ENCODE data around the gene AIRE. TPM values are rescaled to one million over a fixed set of nuclear protein-coding genes. Genes with fewer than 3 reads are reported as not detected.

AIRE gene
- total RNA-seq, 2 donors from 2014 or later: 1.0 TPM; not detected in 1

DNA sequence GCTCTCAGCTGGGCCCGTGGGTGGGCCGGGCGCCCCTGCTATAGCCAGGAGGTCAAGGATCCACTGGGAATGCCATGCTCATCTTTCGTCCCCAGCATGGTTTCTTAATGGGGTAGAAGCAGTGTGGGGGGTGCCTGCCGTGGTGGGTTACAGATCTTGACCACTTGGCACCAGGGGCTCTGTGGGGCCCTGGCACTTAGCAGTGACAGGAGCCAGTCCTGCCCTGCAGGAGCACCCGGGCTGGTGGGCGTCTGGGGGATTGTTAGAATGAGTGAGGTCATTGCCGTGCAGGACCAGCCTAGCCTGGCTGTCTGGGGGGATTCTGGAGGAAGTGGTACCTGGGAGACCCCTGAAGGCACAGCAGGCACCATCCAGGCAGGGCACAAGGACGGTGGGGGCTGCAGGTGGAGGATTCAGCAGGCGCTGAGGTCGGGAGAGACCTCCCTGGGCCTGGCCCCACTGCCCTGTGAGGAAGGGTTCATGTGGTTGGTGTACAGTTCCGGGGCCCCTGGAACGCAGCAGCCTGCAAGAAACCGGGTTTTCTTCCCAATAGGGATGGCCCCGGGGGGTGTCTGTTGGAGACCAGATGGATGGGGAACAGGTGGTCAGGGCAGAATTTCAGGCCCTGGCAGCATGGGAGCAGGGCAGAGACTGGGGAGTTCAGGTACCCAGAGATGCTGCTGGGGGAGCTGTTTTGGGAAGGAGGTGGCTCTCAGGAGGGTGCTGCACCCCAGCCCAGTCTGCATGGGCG, 4.8 kb downstream of the AIRE start:
- Histone ChIP-seq H3K9me3 (no peaks in the 10 kb centered on the region), H3K4me1 (peaks cover 5% of the 10 kb centered on the region), H3K4me3 (no peak overlapping the region), H3K36me3 (replicated peaks in 1 of 2; ENCODE audit: insufficient read depth in 1 of 2, low read depth in 2 of 2) (no peaks in the 10 kb centered on the region), H3K27me3 (no peaks in the 10 kb centered on the region), H3K27ac (no peak overlapping the region)
- TF ChIP-seq POLR2A (IDR thresholded peaks at IDR 0.05) (no peak), CTCF (IDR thresholded peaks at IDR 0.05) (no peak)
- ATAC-seq (no peak), DNase-seq (no peak)
- 66% methylated on average over 7 to 16 of the region's 16 CpGs for WGBS, 2 donors
- intact Hi-C loops (cut with DNase I): no loop called here

DNA sequence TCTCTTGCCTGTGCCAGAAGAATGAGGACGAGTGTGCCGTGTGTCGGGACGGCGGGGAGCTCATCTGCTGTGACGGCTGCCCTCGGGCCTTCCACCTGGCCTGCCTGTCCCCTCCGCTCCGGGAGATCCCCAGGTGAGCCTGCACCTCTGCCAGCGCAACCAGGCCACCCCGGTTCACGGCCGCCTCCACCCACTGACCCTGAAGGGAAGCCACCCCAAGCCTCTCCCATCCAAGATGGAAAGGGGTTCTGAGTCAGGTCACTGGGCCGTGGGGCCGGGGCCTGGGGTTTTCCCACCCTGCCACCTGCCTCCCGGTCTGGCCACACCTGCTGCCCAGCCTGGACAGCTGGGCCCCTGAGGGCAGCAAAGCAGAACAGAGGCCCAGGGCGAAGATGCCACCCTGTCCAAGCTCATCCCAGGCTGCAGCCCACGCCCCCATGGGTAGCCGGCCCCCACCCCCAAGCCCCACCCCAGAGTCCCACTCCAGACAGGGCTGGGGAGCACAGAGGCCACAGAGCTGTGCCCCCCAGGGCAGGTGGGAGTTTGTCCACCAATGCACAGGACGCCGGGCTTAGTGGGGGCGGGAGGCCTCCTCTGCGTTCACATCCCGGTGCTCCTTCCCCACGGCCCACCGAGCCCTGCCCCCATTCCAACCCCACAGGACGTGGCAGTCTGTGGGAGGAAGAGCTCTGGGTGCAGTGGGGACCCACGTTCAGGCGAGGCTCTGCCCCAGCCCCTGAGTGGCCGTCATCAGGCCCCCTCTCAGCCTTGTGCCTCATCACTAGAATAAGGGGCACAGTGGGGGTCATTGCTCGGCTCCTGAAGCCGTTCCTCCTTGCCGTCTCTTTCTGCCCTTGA, 5.6 kb downstream of the AIRE start:
- Histone ChIP-seq H3K27ac (no peak overlapping the region), H3K4me3 (no peak overlapping the region), H3K36me3 (replicated peaks in 1 of 2; ENCODE audit: insufficient read depth in 1 of 2, low read depth in 2 of 2) (no peaks in the 10 kb centered on the region), H3K4me1 (no peaks in the 10 kb centered on the region), H3K27me3 (no peaks in the 10 kb centered on the region), H3K9me3 (no peaks in the 10 kb centered on the region)
- ATAC-seq (no peak), DNase-seq (no peak)
- WGBS, 2 donors: 74 to 88% methylated on average over 8 to 32 of the region's 33 CpGs
- TF ChIP-seq CTCF (IDR thresholded peaks at IDR 0.05) (no peak), POLR2A (IDR thresholded peaks at IDR 0.05) (no peak)
- intact Hi-C loops (cut with DNase I): no loop called here

GRCh38 chr21:44291936-44292811, 6.5 kb downstream of the AIRE start:
- no peaks in the 10 kb centered on the region for H3K27me3 ChIP-seq
- H3K4me3 ChIP-seq: no peak overlapping the region
- peak in 1 of 4 donors; percentile 28 for DNase-seq
- no peaks in the 10 kb centered on the region for H3K36me3 ChIP-seq (replicated peaks in 1 of 2; ENCODE audit: insufficient read depth in 1 of 2, low read depth in 2 of 2)
- no peaks in the 10 kb centered on the region for H3K9me3 ChIP-seq
- 45 to 53% methylated on average over 13 to 22 of the region's 25 CpGs for WGBS, 2 donors
- H3K27ac ChIP-seq: no peak overlapping the region
- ATAC-seq: no peak
- intact Hi-C loops (cut with DNase I): no loop called here
- TF ChIP-seq POLR2A (IDR thresholded peaks at IDR 0.05) (no peak), CTCF (IDR thresholded peaks at IDR 0.05) (no peak)
- no peaks in the 10 kb centered on the region for H3K4me1 ChIP-seq

GRCh38 chr21:44292812-44293195, 7.1 kb downstream of the AIRE start:
- no peak for ATAC-seq
- Histone ChIP-seq H3K27me3 (no peaks in the 10 kb centered on the region), H3K4me3 (no peak overlapping the region), H3K27ac (no peak overlapping the region), H3K4me1 (peaks cover 6% of the 10 kb centered on the region), H3K9me3 (no peaks in the 10 kb centered on the region), H3K36me3 (replicated peaks in 1 of 2; ENCODE audit: insufficient read depth in 1 of 2, low read depth in 2 of 2) (no peaks in the 10 kb centered on the region)
- no peak for TF ChIP-seq POLR2A (IDR thresholded peaks at IDR 0.05)
- no peak for TF ChIP-seq CTCF (IDR thresholded peaks at IDR 0.05)
- no peak for DNase-seq
- WGBS, 2 donors: 78 to 80% methylated on average over 1 to 11 of the region's 15 CpGs
- intact Hi-C loops (cut with DNase I): no loop called here
